Dedifferentiated amniotic fluid mesenchymal stem cell (primary cell): Measurements from ENCODE around the gene AANAT.

ENCODE experiments used
- DNase-seq: peaks from one replicate; pipeline ENCODE4 v3.0.0-alpha.2; 2016; ENCODE audit errors: extremely low spot score

Gene AANAT

GRCh38 chr17:76442341-76443338 is 24.8 kb upstream of the AANAT start:
- no peak for DNase-seq

- DNase-seq: no peak
These were observed 22.7 kb upstream of the AANAT start for GRCh38 chr17:76444518-76445311.

GRCh38 chr17:76445697-76446448 is 21.5 kb upstream of the AANAT start:
- DNase-seq: no peak

- DNase-seq: no peak
These were observed 20.8 kb upstream of the AANAT start for GRCh38 chr17:76446449-76447231.

- no peak for DNase-seq
These were observed 19.3 kb upstream of the AANAT start for GRCh38 chr17:76447931-76448652.

GRCh38 chr17:76449126-76449525 is 18.3 kb upstream of the AANAT start:
- no peak for DNase-seq

- no peak for DNase-seq
These were observed 15.9 kb upstream of the AANAT start for GRCh38 chr17:76451506-76451905.

- no peak for DNase-seq
These were observed 15.2 kb upstream of the AANAT start for GRCh38 chr17:76452127-76452659.

- peak; percentile 85 for DNase-seq
These were observed 14.6 kb upstream of the AANAT start, which contains the start of gene UBE2O for GRCh38 chr17:76452660-76453430. TSS of gene UBE2O (minus strand) at chr17:76453152. CDS start at chr17:76453141, 11 bp downstream.

- no peak for DNase-seq
These were observed 14.0 kb upstream of the AANAT start for GRCh38 chr17:76453431-76453743.

GRCh38 chr17:76458580-76459490 is 8.6 kb upstream of the AANAT start:
- peak; percentile 28 for DNase-seq

GRCh38 chr17:76459674-76460073 is 7.7 kb upstream of the AANAT start:
- DNase-seq: no peak

GRCh38 chr17:76461765-76462555 is 5.4 kb upstream of the AANAT start:
- no peak for DNase-seq

GRCh38 chr17:76462556-76463290 is 4.7 kb upstream of the AANAT start:
- DNase-seq: no peak

GRCh38 chr17:76466775-76467130 is 650 bp upstream of the AANAT start:
- DNase-seq: no peak

GRCh38 chr17:76467809-76468633 is 618 bp downstream of the AANAT start:
- DNase-seq: no peak
